ENCODE data around the gene FBXO24.
"Not testable (repeated sequence)": the region's sequence is repeated elsewhere in the genome, so short reads cannot be mapped to it uniquely, and the experiment has no call there.

The FBXO24 gene

DNA sequence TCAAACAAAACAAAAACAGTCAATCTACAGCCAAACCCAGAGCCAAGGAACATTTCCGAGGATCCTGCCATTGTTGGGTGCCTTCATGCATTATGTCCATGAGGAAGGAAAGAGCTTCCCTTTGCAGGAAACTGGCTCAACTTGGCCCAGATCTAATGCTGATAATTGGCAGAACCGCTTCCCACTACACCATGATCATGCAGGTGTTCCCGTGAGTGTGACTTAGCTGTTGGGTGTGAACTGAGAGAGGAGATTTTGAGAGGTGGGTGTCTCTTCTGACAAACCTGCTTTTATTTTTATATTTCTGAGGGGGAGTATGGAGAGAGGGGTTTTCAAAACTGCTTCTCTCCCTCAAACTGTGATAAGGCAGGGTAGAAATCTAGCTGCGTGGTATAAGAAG lies 27.0 kb upstream of the FBXO24 start:
- no peak for DNase-seq (ENCODE audit: low read depth)

DNA sequence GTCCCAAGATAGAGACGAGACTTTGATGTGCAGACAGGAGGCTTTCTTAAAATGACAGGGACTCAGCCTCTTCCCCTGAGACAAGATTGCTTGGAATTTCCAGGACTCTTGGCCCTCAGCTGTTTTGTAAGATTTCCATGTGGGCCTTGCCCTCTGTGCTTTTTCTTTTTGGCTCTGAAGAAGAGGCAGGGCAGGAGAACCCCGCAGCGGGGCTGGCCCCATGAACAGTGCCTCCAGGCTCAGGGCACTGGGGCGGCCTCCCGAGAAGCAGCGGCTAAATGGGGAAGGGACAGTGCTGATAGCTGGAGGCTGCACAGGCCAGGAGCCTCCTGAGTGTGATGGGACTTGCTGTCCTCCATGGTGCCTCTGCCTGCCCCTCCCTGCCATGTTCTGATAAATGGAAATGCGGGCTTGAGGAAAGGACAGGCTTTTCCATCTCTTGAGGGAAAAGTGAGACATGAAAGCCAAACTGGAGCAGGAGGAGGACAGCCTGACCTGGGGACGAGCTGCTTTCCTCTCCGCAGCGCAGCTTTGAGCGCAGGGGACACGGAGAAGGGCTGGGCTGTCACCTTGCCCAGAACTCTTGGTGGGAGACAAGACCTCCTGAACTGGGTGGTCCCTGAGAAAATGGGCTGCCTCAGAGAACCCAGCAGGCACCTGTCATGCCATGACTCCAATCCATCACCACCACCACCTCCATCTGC lies 24.5 kb upstream of the FBXO24 start:
- no peak for DNase-seq (ENCODE audit: low read depth)

DNA sequence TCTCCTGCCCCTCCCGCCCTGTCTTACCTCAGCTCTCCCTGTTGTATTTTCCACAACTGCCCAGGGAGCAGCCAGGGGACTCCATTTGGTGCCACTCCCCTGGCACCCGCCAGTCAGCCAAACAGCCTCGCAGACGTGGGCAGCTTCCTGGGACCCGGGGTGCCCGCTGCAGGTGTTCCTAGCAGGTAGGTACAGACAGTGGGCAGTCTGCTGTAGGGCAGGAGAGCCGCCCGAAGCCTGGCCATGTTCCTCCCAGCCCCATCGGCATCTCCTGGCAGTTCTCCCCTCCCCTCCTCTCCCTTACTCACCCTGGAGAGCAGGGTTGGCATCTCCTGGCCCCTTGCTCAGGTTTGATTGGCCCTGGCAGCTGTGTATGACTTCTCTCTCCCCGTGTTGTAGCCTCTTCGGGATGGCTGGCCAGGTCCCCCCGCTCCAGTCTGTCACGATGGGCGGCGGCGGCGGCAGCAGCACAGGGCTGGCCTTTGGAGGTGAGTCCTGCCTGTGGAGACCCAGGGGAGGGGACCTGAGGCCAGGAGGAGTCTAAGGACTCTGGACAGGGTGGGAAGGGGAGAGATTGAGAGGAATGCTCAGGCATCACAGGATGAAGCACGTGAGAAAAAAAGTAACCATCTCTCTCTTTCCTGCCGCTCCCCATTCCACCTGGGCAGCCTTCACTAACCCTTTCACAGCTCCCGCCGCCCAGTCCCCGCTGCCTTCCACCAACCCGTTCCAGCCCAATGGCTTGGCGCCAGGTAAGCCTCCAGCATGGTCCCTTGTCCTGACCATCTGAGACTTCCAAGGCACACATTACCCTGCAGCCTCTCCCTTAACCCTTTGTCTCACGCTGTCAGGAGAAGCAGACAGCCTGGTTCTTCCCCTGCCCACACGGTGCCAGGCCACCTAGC lies 23.7 kb upstream of the FBXO24 start:
- DNase-seq (ENCODE audit: low read depth), result no peak

DNA sequence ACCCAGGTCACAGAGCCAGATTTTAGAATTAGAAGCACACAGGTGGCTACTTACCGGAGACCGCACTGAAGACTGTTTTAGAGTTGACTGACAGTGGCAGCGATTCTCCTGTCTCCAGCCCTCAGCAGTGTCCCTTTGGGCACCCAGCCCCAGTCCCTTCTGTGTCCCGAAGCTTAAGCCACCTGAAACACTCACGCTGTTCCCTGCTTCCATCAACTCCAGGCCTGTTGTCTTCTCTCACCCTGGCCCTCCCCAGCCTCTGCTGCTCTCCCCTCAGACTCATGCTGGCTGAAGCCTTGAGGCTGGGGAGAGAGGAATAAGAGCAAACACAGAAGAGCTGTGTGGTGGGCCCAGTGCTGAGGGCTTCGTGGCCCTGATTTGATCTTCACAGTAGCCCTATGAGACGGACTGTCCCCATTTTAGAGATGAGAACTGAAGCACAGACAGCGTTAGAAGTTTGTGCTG lies 23.0 kb upstream of the FBXO24 start:
- DNase-seq (ENCODE audit: low read depth), result no peak

DNA sequence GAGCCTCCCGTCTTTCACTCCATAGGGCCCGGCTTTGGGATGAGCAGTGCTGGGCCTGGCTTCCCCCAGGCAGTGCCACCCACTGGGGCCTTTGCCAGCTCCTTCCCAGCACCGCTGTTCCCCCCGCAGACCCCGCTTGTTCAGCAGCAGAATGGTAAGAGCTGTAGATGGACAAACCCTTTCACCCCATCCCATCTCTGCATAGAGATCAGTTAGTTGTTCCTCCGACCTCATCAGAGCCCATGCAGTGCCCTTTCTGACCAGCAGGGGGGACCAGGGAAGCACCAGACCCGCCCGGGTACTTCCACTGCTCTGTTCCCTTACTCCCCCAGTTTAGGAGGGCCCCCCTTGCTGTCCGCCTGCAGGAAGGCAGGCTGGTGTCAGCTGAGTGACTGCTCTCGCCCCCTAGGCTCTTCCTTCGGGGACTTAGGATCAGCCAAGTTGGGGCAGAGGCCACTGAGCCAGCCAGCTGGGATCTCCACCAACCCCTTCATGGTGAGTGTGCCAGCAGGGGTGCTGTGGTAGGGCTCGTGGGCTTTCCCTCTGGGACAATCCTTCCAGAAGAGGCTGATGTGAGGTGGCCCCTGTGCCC lies 22.2 kb upstream of the FBXO24 start:
- peak; percentile 69 for DNase-seq (ENCODE audit: low read depth)

DNA sequence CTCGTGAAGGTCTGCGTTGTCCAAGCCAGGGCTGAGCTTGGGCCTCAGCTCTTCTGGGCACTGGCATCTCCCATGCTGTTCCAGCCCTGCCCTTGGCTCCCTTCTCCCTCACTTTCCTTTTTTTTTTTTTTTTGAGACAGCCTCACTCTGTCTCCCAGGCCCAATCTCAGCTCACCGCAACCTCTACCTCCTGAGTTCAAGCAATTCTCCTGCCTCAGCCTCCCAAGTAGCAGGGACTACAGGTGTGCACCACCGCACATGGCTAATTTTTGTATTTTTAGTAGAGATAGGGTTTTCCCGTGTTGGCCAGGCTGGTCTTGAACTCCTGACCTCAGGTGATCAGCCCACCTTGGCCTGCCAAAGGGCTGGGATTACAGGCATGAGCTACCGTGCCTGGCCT lies 21.7 kb upstream of the FBXO24 start:
- not testable (repeated sequence) for DNase-seq (ENCODE audit: low read depth)

DNA sequence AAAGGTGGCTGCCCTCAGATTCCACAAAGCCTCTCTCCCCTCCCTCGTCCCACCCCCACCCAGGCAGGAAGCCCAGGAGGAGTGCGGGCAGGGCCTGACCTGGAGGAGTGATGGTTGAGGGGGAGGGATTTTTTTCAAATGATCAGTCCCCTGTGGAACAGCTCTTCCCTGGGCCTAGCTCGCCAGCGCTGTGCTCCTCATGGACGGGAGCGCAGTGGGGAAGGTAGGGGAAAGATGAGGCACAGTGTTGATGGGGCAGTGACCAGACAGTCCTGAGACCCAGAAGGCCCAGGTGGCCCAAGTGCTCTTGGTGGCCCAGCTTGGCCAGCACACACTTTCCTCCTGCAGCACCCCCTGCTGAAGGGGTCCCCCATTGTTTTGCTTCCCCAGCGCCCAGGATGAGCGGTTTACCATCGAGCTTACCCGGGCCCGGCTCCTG lies 21.0 kb upstream of the FBXO24 start:
- no peak for DNase-seq (ENCODE audit: low read depth)

DNA sequence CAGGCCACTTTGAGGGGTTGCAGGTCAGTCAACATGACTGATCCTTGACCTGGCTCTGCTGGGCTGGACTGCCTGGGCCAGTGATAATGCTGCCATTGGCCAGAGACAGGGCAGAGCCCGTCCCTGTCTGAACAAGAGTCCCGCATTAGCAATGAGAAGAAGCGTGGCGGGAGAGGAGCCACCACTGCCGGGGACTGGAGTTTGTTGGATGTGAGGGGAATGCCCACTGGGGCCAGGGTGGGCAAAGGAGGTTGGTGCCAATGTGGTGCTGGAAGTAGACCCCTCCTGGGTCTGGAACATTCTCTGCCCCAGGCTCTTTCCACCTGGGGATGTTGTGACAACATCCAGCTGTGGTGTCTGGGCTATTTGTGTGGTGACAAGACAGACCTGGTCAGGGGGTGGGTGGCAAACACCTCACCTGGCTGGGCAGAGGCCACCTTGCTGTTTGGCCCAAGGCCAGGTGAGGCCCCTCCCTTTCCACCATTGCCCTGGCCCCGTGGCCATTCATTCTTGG lies 20.1 kb upstream of the FBXO24 start:
- DNase-seq (ENCODE audit: low read depth), result no peak

DNA sequence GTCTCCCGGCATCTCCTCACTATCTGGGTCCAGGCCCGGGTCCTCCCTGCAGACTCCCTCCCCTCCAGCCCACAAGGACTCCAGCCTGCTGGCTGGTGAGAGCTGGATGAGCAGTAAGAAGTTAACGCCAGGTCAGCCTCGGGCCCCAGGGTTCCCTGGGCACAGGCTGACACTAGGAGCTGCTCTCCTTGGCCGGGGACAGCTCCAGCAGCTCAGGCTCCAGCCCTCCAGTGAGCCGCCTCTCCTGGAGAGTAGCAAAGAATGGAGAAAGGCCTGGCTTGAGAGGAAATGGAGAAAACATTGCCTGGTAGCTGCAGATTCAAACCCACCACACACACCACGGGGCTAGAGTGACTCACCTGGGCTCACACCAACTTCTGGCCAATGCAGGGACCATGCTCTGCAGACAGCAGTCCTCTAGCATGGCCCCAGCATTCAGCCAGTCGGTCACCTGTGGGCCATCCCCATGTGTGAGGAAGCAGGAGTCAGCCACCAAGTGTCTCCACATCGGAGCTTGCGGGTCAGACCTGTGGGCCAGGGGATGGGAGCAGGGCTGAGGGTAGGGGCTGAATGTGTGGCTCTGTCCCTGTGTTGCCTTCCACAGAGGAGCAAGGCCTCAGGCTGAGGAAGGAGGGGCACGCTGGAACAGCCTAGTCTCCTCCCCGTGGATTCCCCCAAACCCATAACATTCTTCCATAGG lies 18.9 kb upstream of the FBXO24 start:
- peak; percentile 42 for DNase-seq (ENCODE audit: low read depth)

DNA sequence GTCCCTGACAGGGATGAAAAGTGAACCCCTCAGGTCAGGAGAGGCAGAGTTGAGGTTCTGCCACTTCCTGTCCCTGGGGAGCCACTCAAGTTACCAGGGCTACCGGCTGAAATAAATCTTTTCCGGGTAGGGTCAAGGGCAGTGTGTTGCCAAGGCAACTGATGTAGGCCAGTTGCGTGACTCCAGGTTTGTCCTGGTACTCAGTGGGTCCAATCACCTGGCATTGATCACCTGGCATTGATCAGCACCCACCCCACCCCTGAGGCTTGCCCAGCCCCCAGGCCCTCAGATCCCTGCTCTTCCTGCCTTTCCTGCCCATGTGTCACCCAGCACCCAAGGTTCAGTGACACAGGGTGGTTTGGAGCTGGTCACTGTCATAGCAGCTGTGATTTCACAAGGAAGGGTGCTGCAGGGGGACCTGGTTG lies 18.4 kb upstream of the FBXO24 start:
- DNase-seq (ENCODE audit: low read depth), result no peak

DNA sequence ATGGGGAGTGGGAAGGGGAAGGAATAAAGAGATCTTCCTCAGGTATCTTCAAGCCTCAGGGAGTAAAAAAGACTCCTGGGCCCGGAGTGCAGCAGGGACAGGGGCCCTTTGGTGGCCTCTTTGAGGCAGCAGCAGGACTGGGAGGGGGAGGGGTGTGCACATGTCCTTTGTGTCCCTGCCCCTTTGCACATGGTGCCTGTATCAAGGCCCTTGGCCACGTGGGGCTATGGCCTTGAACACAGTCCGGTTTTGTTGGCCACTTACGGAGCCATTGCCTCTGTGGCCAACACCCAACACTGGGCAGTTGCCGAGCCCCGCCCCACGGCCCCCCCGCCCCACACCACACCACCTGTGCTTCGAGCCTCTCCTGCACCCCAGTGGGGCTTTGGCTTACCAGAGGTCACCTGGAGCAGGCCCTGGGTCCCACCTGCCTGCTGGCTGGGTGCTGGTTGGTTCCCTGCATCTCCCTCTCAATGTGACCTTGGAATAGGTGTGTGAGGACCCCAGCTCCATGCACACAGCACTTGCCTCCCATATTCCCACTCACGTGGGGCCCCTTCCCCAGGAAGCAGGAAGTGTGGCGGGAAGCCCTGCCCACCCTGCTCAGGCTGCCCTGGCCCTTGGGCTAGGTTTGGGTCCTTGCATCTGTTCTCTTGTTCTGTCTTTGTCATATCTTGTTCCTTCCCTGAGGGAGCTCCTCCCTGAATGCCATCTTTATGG lies 17.8 kb upstream of the FBXO24 start:
- DNase-seq (ENCODE audit: low read depth), result no peak

DNA sequence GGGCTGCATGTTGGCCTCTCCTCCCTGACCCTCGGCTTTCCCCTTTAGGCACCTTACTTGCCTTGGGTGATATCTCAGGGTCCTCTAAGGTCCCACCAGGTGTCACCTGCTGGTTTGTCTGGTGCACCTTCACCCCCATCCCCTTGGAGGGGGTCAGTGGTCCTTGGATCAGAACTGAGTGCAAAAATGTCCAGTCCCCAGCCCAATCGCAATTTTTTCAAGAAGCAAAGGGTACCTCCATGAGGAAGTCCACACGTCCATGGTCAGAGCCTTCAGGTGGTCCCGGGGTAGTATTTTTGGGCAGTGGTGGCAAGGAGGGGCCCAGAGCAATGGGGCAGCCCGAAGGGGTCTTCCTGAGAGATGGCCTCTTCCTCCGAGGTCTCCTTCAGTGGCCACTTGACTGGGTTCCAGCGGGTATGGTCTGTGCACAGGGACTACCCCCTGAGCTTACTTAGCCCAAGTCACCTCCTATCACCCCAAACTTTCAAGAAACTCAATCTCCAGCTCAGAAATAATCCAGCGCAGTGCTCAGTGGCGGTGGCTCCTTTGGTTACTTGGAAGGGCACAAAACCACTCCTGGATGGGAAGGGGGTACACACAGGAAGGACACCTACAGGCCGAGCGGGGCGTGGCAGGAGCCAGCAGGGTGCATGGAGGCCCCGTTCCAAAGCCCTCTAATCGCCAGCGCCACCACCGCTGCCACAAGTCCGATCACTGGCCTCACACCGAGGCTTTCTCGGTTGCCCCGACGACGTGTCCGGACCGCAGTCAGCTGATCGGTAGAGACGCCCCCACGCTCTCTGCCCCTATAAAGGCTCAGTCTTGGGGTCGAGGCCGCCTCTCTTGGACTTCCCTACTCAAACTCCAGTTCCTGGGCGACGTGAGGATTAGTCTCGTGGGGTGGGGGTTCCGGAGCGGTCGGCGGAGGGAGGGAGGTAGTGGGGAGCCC lies 17.0 kb upstream of the FBXO24 start:
- peak; percentile 56 for DNase-seq (ENCODE audit: low read depth)

DNA sequence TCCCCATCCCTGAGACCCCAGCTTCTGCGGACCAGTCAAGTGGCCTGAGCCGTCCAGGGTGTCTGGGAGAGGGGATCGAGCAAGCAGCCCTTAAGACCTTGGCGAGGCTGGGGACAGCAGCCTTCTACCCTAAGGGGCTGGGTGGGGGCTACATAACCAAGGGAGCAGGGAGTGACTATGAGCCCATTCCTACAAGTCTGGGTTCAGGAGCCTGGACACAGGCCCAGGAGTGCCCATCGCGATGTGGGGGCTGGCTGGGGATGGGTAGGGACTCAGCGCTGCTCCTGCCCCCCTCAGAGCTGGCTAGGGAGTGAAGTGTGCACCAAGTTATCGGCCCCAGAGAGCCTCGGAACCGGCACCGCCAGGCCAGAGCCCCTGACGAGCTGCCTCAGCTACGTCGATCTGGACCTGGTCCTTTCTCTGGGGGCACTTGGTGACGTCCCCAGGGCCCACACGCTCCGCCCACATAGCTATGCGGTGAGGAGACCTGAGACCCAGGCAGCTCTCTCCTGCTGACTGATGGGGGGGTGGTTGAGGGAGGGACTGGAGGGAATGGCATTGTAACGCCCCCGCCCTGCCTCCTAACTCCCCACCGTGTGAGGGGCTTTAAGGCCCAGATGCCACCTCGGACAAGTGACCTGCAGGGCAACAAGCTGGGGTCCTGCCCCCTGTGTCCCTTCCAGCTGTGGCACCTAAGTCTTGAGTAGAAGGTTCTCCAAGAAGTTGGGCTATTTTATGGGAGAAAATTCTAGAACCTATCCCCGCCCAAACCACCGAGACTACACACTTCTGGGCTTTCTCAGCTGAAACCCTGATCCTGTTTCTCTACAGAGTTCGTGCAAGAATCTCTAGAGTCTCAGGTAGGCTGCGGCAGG lies 14.9 kb upstream of the FBXO24 start:
- no peak for DNase-seq (ENCODE audit: low read depth)

DNA sequence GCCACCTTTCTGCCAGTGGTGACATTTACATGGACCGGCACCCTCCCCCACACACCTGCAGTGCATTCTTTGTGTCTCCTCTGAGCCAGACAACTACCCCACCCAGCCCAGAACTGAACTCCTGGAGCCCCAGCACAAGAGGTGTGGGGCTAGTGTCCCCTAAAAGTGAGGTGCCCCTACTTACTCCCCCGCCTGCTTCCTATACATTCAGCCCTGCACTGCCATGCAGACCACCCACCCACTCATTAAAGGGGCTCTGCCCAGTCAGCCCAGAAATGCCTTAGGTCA lies 14.4 kb upstream of the FBXO24 start:
- DNase-seq (ENCODE audit: low read depth), result no peak

DNA sequence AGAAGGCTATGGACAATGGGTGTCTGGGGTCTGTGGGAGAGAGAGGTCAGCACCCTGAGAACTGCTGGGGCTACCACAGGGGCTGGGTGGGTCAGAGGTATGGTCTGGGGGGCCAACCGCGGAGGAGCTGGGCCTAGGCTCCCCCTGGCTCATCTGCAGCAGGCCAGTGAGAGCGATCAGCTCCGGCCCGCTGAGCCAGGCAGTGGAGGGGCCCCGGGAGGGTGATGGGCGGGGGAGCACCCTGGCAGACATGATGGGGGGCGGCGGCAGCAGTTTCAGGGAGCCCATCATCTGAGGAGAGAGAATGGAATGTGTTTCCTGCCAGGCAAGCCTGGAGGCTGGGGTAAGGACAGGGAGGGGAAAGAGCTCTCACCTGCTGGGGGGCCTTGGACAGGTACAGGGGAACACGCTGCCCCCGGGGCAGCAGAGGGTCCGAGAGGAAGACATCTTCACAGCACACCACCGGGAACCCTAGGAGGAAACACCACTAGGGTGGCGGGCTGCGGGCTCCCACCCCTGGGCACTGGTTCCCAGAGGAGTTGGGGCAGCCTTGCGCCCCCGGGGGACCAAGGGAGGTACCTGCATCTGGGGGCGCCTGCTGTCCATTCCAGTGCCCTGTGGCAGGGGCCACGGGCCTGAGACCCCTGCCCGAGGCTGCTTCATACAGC lies 13.7 kb upstream of the FBXO24 start:
- no peak for DNase-seq (ENCODE audit: low read depth)

DNA sequence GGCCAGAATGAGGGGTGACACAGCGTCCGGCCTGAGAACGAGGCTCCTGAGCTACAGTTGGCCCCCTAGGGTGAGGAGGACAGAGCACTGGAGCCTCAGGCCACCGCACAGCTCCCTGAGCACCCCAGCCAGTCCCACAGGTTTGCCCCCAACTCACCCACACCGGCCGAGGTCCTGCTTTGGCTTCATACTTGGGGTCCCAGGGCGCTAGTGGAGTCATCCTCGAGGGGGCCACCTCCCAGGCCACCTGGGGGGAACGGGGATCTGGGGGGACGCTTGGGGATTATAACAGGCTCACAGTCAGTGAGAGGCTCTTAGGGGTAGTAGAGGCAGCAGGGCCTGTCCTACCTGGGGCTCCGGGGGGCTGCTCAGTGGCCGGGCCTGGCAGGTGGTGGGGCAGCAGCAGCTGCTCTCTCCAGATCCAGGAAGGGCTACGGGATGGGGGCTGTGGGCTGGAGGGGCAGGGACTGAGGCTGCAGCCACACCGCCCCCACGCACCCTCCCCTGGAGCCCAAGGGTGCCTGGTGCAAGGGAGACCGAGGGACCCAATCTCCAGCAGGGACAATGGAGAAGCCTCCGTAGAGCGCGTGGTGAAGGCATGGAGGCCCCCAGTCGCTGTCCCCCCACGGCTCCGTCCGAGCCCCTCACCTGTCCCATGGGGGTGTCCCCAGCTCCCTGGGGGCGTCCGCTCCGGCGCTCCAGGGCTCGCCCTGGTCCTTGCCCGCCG lies 13.0 kb upstream of the FBXO24 start:
- no peak for DNase-seq (ENCODE audit: low read depth)

DNA sequence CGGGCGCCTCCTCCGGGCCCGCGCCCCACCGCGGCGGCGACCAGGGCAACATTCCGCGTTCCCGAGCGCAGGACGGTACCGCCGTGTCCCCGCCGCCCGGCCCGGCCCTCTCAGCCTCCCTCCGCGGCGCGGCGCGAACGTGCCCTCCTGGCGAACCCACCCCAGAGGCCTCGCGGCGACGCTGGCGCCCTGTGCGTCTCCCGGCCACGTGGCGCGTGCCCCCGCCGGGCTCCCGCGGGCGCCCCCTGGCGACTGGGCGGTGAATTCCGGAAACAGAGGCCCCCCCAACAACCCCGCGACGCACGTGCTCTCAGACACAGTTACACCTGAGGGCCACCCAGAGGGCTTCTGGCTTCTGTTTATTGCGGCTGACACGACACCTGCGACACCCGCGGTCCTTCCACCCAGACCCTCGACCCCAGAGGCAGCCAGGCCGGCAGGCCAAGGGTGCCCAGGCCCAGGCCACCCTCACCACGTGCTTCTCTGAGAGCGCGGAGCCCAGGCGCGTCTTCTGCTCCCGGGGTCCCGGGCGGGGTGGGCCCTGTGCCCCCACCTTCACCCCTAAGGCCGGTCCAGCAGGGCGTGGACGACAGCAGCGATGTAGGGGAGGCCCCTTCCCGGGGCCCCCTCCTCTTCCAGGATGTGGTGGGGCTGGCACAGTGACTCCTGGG lies 12.3 kb upstream of the FBXO24 start, which contains the start of gene SAP25:
SAP25 (minus strand) TSS at position 210 of the 671 bp plus-strand sequence; CDS start at position 52, 158 bp downstream.
- DNase-seq (ENCODE audit: low read depth), result no peak
